ENCODE measurements around the gene MYL12A. TPM values are rescaled to one million over a fixed set of nuclear protein-coding genes. Genes with fewer than 3 reads are reported as not detected.

MYL12A gene
- total RNA-seq, 1 donor from 2014 or later = 165 TPM

GRCh38 chr18:3248062-3248657 lies 559 bp downstream of the MYL12A start:
- Mint-ChIP-seq H3K4me1 (peaks cover 39% of the 10 kb centered on the region), H3K27ac (ENCODE audit: unreplicated experiment) (peak overlapping the region; percentile 88), H3K27me3 (ENCODE audit: low read depth) (no peaks in the 10 kb centered on the region), H3K36me3 (ENCODE audit: low read depth) (peaks cover 7% of the 10 kb centered on the region), H3K9me3 (peaks cover 6% of the 10 kb centered on the region), H3K4me3 (peak overlapping the region; percentile 95)
- DNase-seq (ENCODE audit: low read depth, low spot score) = peak; percentile 8
- no peak for TF ChIP-seq CTCF (conservative IDR thresholded peaks at IDR 0.05)

GRCh38 chr18:3248658-3249359 lies 1.2 kb downstream of the MYL12A start:
- Mint-ChIP-seq H3K27ac (ENCODE audit: unreplicated experiment) (peak overlapping the region; percentile 88), H3K9me3 (peaks cover 6% of the 10 kb centered on the region), H3K27me3 (ENCODE audit: low read depth) (no peaks in the 10 kb centered on the region), H3K4me1 (peaks cover 39% of the 10 kb centered on the region), H3K36me3 (ENCODE audit: low read depth) (peaks cover 10% of the 10 kb centered on the region), H3K4me3 (peak overlapping the region; percentile 95)
- TF ChIP-seq CTCF (conservative IDR thresholded peaks at IDR 0.05) = no peak
- DNase-seq (ENCODE audit: low read depth, low spot score) = no peak

- H3K9me3 Mint-ChIP-seq = peaks cover 4% of the 10 kb centered on the region
- H3K36me3 Mint-ChIP-seq (ENCODE audit: low read depth) = peaks cover 12% of the 10 kb centered on the region
- H3K4me3 Mint-ChIP-seq = peak overlapping the region; percentile 71
- H3K27ac Mint-ChIP-seq (ENCODE audit: unreplicated experiment) = no peak overlapping the region
- peaks cover 38% of the 10 kb centered on the region for H3K4me1 Mint-ChIP-seq
- no peaks in the 10 kb centered on the region for H3K27me3 Mint-ChIP-seq (ENCODE audit: low read depth)
- DNase-seq (ENCODE audit: low read depth, low spot score) = no peak
- no peak for TF ChIP-seq CTCF (conservative IDR thresholded peaks at IDR 0.05)
These were observed 2.9 kb downstream of the MYL12A start for GRCh38 chr18:3250237-3251107.

GRCh38 chr18:3251249-3251962 lies 3.8 kb downstream of the MYL12A start:
- no peak for DNase-seq (ENCODE audit: low read depth, low spot score)
- Mint-ChIP-seq H3K4me1 (peaks cover 29% of the 10 kb centered on the region), H3K36me3 (ENCODE audit: low read depth) (peaks cover 12% of the 10 kb centered on the region), H3K27ac (ENCODE audit: unreplicated experiment) (no peak overlapping the region), H3K9me3 (no peaks in the 10 kb centered on the region), H3K4me3 (no peak overlapping the region), H3K27me3 (ENCODE audit: low read depth) (no peaks in the 10 kb centered on the region)
- TF ChIP-seq CTCF (conservative IDR thresholded peaks at IDR 0.05) = no peak

GRCh38 chr18:3251963-3252277 lies 4.3 kb downstream of the MYL12A start:
- Mint-ChIP-seq H3K4me1 (peaks cover 28% of the 10 kb centered on the region), H3K27ac (ENCODE audit: unreplicated experiment) (no peak overlapping the region), H3K27me3 (ENCODE audit: low read depth) (no peaks in the 10 kb centered on the region), H3K36me3 (ENCODE audit: low read depth) (peaks cover 12% of the 10 kb centered on the region), H3K9me3 (no peaks in the 10 kb centered on the region), H3K4me3 (peak overlapping the region; percentile 11)
- TF ChIP-seq CTCF (conservative IDR thresholded peaks at IDR 0.05) = no peak
- DNase-seq (ENCODE audit: low read depth, low spot score) = no peak

Data from neural crest cell (in vitro differentiated cells).